Esophagus (tissue), 2 donors: ENCODE data around the gene GLRX2. TPM values are rescaled to one million over a fixed set of nuclear protein-coding genes. Genes with fewer than 3 reads are reported as not detected.
"Not testable (repeated sequence)": the region's sequence is repeated elsewhere in the genome, so short reads cannot be mapped to it uniquely, and the experiment has no call there.

ENCODE experiments used
- H3K27ac ChIP-seq, 2 donors: one replicate each; pipeline ENCODE4 v1.5.1; 2013; ENCODE audit warnings: low read depth in 2 of 2, mild to moderate bottlenecking in 2 of 2, inconsistent platforms in 1 of 2, low read length in 1 of 2, moderate library complexity in 1 of 2
- H3K27me3 ChIP-seq, 2 donors: one replicate each; pipeline ENCODE4 v1.6.1; 2013; ENCODE audit warnings: low read length in 2 of 2, control low read depth in 1 of 2, mild to moderate bottlenecking in 1 of 2; ENCODE audit not compliant: insufficient read depth in 2 of 2, control insufficient read depth in 1 of 2
- H3K36me3 ChIP-seq, 2 donors: one replicate each; pipeline ENCODE4 v1.6.1; 2013; ENCODE audit warnings: low read length in 1 of 2; ENCODE audit not compliant: control insufficient read depth in 2 of 2, insufficient read depth in 2 of 2
- H3K4me1 ChIP-seq, 2 donors: one replicate each; pipeline ENCODE4 v1.6.1; 2013; ENCODE audit warnings: low read length in 1 of 2; ENCODE audit not compliant: control insufficient read depth in 2 of 2, insufficient read depth in 2 of 2
- H3K4me3 ChIP-seq, 2 donors: one replicate each; pipeline ENCODE4 v1.5.1; 2013; ENCODE audit warnings: low read length in 2 of 2, mild to moderate bottlenecking in 2 of 2, low read depth in 1 of 2, moderate library complexity in 1 of 2
- H3K9me3 ChIP-seq, 2 donors: one replicate each; pipeline ENCODE4 v1.6.1; 2013; ENCODE audit warnings: mild to moderate bottlenecking in 2 of 2, low read depth in 1 of 2, low read length in 1 of 2, moderate library complexity in 1 of 2; ENCODE audit not compliant: control insufficient read depth in 2 of 2, insufficient read depth in 1 of 2
- WGBS, 2 donors: extraction: QIAGEN DNeasy Blood & Tissue Kit; methylation state at CpG; one replicate each; pipeline ENCODE4 v1.1.7; 2013; 5-methylcytosine and 5-hydroxymethylcytosine counted together
- polyA plus RNA-seq, 2 donors: library from polyadenylated mRNA; stranded (reverse); fragments of 200-250 nt; gene quantifications; one replicate each; pipeline ENCODE4 v1.2.3, GENCODE V29; 2013
- donor health status: healthy with polysubstance abuse.
- donor health status: Bipolar disorder and iron deficiency.

GLRX2 gene
- polyA plus RNA-seq, 2 donors = 14.7 to 16.2 TPM

DNA sequence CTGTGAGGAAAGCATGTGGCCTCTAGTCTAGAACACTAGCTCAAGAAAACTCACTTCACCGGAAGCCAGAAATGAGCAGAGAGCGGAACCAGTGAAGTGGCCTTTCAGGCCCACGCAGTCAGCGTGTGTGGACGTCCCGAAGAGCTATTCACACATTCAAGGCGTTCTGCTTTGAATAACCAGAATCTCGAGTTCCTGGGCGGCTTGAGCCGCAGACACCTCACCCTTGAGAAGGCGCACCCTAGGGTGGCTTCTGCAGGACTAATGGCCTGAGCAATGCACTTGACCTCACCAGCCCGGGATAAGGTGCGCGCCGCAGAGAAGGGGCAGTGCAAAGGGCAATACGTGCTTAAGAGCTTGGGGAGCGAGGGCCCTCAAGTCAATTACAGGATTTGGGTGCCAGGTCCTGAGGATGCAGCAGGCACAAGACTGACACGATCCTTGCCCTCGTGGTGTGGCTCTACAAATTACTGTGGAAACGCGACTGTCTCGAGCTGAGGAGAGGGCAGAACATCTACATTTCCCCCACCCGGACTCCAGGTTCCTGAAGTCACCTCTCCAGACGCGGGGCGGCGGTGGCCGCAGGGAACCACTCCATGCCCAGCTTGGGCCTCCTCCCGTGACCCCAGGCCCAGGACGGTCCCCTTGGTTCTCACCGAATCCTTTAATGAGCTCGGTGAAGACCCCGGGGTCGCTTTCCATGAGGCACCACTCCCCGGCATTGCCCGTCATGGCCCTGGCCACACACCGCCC is 46.5 kb downstream of the GLRX2 start:
- 0 to 1% methylated on average over 37 of the region's 37 CpGs for WGBS, 2 donors
- no peaks in the 10 kb centered on the region for H3K36me3 ChIP-seq
- H3K9me3 ChIP-seq = no peaks in the 10 kb centered on the region
- H3K4me1 ChIP-seq = no peaks in the 10 kb centered on the region
- peak overlapping the region; percentile 79 to 90 for H3K4me3 ChIP-seq
- peak overlapping the region; percentile 95 to 100 for H3K27ac ChIP-seq
- no peaks in the 10 kb centered on the region for H3K27me3 ChIP-seq

DNA sequence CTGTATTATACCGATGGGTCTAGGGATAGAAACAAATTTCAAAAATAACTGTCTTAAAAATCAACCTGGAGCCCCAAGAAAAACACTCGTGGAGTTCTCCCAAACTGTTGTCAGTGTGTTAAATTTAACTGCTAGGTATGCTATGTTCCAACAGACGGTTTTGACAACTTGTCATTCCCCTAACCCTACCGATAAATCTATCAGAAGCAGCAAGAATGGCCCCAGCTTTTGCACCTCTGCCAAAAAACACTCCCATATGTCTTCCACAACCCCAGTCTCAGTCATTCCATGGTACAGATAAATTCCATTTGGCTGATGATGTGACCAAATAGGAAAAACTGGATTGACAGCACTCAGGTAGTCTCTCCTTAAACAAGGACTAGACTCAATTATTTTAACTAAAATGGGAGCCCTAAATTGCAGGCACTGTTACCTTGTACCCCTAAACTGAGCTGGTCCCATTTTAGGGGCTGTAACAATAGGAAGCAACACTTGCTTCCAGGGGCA is 51.0 kb downstream of the GLRX2 start:
- H3K36me3 ChIP-seq = peaks cover under 1 to 3% of the 10 kb centered on the region in 2 donors
- H3K4me3 ChIP-seq = no peak overlapping the region
- H3K9me3 ChIP-seq = no peaks in the 10 kb centered on the region
- H3K4me1 ChIP-seq = no peaks in the 10 kb centered on the region
- no peaks in the 10 kb centered on the region for H3K27me3 ChIP-seq
- 79 to 86% methylated on average over 4 of the region's 4 CpGs for WGBS, 2 donors
- no peak overlapping the region for H3K27ac ChIP-seq

DNA sequence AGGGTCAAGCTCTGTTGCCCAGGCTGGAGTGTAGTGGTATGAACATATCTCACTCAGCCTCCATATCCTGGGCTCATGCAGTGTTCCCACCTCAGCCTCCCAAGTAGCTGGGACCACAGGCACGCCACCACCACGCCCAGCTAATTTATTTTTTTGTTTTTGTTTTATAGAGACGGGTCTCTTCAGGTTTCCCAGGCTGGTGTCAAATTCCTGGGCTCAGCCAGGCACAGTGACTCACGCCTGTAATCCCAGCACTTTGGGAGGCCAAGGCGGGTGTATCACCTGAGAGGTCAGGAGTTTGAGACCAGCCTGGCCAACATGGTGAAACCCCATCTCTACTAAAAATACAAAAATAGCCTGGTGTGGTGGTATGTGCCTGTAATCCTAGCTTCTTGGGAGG is 56.3 kb downstream of the GLRX2 start:
- H3K4me1 ChIP-seq, H3K36me3 ChIP-seq, H3K9me3 ChIP-seq, H3K4me3 ChIP-seq, H3K27me3 ChIP-seq, H3K27ac ChIP-seq: not testable (repeated sequence)
- 84 to 88% methylated on average over 5 of the region's 5 CpGs for WGBS, 2 donors

Other genes with a start within 250 kb of the GLRX2 start
- gene UCHL5, start 46.1 kb downstream of the GLRX2 start, polyA plus RNA-seq = 10 to 100 TPM; 18.1 to 24.6 TPM
- gene RO60, start 45.8 kb downstream of the GLRX2 start, polyA plus RNA-seq = 1 to 10 TPM; 4.5 to 5.8 TPM
- 10 to 100 TPM in 1 of 2 donors, 1 to 10 TPM in 1; 6.2 to 14.5 TPM for gene CDC73, start 16.6 kb upstream of the GLRX2 start, polyA plus RNA-seq
- gene B3GALT2, start 81.2 kb upstream of the GLRX2 start, polyA plus RNA-seq = under 1 TPM; 0.12 to 0.28 TPM